ENCODE results near the gene PSAPL1. TPM values are rescaled to one million over a fixed set of nuclear protein-coding genes. Genes with fewer than 3 reads are reported as not detected.

PSAPL1 gene

Small RNA genes within 50 kb of the gene (small RNA-seq; reads per million reads assigned to genes)
- gene MIR4274 (ENCODE audit: low read depth): not detected

Measured in mesenchymal stem cell (in vitro differentiated cells and primary cell).